ENCODE measurements around the gene SELENOK. TPM values are rescaled to one million over a fixed set of nuclear protein-coding genes. Genes with fewer than 3 reads are reported as not detected.

The SELENOK gene
- total and polyA plus RNA-seq, 3 donors from 2014 or later: 49.9 to 95.9 (median 61.2) TPM

DNA sequence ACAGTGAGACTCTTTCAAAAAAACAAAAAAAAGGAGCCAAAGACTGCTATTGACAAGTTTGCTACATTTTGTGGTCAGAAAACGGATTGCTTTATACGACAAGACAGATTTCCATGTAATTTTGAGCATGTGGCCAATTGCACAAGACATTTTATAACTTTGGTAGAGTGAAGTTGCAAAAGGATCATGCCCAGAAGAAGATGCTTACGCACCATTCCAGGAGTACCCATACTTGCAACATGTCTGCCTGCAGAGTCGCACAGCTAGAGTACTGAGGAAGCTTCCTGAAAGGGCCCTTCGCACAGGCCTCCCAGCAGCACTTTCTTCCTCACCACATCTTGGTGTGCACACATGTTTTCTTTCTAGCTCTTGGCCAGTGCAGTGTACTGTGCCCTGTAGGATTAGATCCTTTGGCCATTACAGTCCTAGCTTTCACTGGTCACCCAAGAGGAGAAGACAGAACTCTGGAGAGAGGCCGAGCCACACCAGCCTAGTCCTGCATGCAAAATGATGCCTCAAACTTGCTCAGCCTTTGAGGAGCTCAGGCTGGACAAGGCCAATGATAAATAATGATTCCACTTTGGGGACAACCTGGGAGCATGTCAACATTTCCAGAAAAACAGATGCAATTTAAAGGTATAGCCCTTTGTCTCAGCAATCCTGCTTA, 57.1 kb downstream of the SELENOK start:
- Histone ChIP-seq H3K9me3 (no peaks in the 10 kb centered on the region), H3K27ac (no peak overlapping the region), H3K4me3 (no peak overlapping the region), H3K4me1 (no peaks in the 10 kb centered on the region), H3K27me3 (no peaks in the 10 kb centered on the region), H3K36me3 (ENCODE audit: low read depth, missing control alignments) (no peaks in the 10 kb centered on the region)
- TF ChIP-seq, protein P1, sequence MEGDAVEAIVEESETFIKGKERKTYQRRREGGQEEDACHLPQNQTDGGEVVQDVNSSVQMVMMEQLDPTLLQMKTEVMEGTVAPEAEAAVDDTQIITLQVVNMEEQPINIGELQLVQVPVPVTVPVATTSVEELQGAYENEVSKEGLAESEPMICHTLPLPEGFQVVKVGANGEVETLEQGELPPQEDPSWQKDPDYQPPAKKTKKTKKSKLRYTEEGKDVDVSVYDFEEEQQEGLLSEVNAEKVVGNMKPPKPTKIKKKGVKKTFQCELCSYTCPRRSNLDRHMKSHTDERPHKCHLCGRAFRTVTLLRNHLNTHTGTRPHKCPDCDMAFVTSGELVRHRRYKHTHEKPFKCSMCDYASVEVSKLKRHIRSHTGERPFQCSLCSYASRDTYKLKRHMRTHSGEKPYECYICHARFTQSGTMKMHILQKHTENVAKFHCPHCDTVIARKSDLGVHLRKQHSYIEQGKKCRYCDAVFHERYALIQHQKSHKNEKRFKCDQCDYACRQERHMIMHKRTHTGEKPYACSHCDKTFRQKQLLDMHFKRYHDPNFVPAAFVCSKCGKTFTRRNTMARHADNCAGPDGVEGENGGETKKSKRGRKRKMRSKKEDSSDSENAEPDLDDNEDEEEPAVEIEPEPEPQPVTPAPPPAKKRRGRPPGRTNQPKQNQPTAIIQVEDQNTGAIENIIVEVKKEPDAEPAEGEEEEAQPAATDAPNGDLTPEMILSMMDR (IDR thresholded peaks at IDR 0.05): no peak
- TF ChIP-seq POLR2A (IDR thresholded peaks at IDR 0.05): no peak
- intact Hi-C loops (cut with DNase I; ENCODE audit: low total_unique reads): no loop called here
- 85 to 92% methylated on average over 6 of the region's 6 CpGs for WGBS, 2 donors
- no peak for DNase-seq

Other genes with a start within 250 kb of the SELENOK start
- 10 to 100 TPM; 28.1 to 41.4 TPM for gene CHDH, start 45.4 kb downstream of the SELENOK start, total RNA-seq
- gene CHDH, start 45.4 kb downstream of the SELENOK start, polyA plus RNA-seq (ENCODE audit: insufficient read depth, low read depth, low replicate concordance): 13.5 TPM
- 10 to 100 TPM in 1 of 2 donors, 1 to 10 TPM in 1; 9.5 to 17.5 TPM for gene IL17RB, start 45.3 kb downstream of the SELENOK start, total RNA-seq
- gene IL17RB, start 45.3 kb downstream of the SELENOK start, polyA plus RNA-seq (ENCODE audit: insufficient read depth, low read depth, low replicate concordance): 5.8 TPM
- gene ACTR8, start 9.7 kb downstream of the SELENOK start, total RNA-seq: 10 to 100 TPM; 47.0 to 56.4 TPM
- 60.1 TPM for gene ACTR8, start 9.7 kb downstream of the SELENOK start, polyA plus RNA-seq (ENCODE audit: insufficient read depth, low read depth, low replicate concordance)
- 10 to 100 TPM; 11.2 to 16.5 TPM for gene CACNA2D3, start 230.7 kb upstream of the SELENOK start, total RNA-seq
- gene CACNA2D3, start 230.7 kb upstream of the SELENOK start, polyA plus RNA-seq (ENCODE audit: insufficient read depth, low read depth, low replicate concordance): 10.1 TPM